AG08396 (cell line): ENCODE results near the gene TMC2.
A peak's percentile ranks its signal among the peaks of the same experiment; 100 is the strongest.

ENCODE experiments used
- DNase-seq: peaks from one replicate; pipeline ENCODE4 v3.0.0; 2012; ENCODE audit warnings: low spot score, mixed read lengths

TMC2 gene

GRCh38 chr20:2585811-2586210 lies 49.4 kb downstream of the TMC2 start:
- DNase-seq = peak; percentile 38

GRCh38 chr20:2593756-2594155 lies 57.4 kb downstream of the TMC2 start:
- DNase-seq = no peak

GRCh38 chr20:2595076-2595475 lies 58.7 kb downstream of the TMC2 start:
- DNase-seq = no peak

- no peak for DNase-seq
Observed at GRCh38 chr20:2596673-2597279, 60.4 kb downstream of the TMC2 start.

GRCh38 chr20:2599288-2600006 lies 63.1 kb downstream of the TMC2 start:
- DNase-seq = peak; percentile 12

- no peak for DNase-seq
Observed at GRCh38 chr20:2602046-2602735, 65.8 kb downstream of the TMC2 start.

GRCh38 chr20:2602746-2603145 lies 66.4 kb downstream of the TMC2 start:
- DNase-seq = no peak

GRCh38 chr20:2603816-2604505 lies 67.6 kb downstream of the TMC2 start:
- no peak for DNase-seq

GRCh38 chr20:2604506-2604835 lies 68.1 kb downstream of the TMC2 start:
- no peak for DNase-seq

GRCh38 chr20:2606507-2607006 lies 70.2 kb downstream of the TMC2 start:
- no peak for DNase-seq

- DNase-seq = no peak
Observed at GRCh38 chr20:2610326-2610725, 74.0 kb downstream of the TMC2 start.

GRCh38 chr20:2610941-2611720 lies 74.8 kb downstream of the TMC2 start:
- no peak for DNase-seq

GRCh38 chr20:2612073-2612472 lies 75.7 kb downstream of the TMC2 start:
- DNase-seq = no peak

- DNase-seq = no peak
Observed at GRCh38 chr20:2616634-2617033, 80.3 kb downstream of the TMC2 start.

GRCh38 chr20:2617099-2617714 lies 80.8 kb downstream of the TMC2 start:
- DNase-seq = no peak

GRCh38 chr20:2618815-2619214 lies 82.4 kb downstream of the TMC2 start:
- no peak for DNase-seq

- DNase-seq = no peak
Observed at GRCh38 chr20:2619337-2619736, 83.0 kb downstream of the TMC2 start.

- no peak for DNase-seq
Observed at GRCh38 chr20:2619961-2620595, 83.7 kb downstream of the TMC2 start.

- no peak for DNase-seq
Observed at GRCh38 chr20:2624190-2624589, 87.8 kb downstream of the TMC2 start.

GRCh38 chr20:2625062-2625461 lies 88.7 kb downstream of the TMC2 start:
- DNase-seq = no peak
